OCI-LY1 (cell line): ENCODE data around the gene PIGC.

ENCODE experiments used
- EZH2 ChIP-seq: fragments of 200-600 bp; sonication (generic), shearing (Covaris generic); IDR thresholded peaks from 2 replicates; pipeline ENCODE4 v1.8.0; 2017; ENCODE audit warnings: borderline replicate concordance, mixed run types, mild to moderate bottlenecking, antibody characterized with exemption, low read length, moderate library complexity, mixed read lengths
- TF ChIP-seq, protein P1 (sequence below): fragments of 200-600 bp; sonication (generic), shearing (Covaris generic); IDR thresholded peaks from 2 replicates; pipeline ENCODE4 v1.5.1; 2017; ENCODE audit warnings: mild to moderate bottlenecking, antibody characterized with exemption, low read length, moderate library complexity, mixed read lengths

- TF ChIP-seq, protein P1, sequence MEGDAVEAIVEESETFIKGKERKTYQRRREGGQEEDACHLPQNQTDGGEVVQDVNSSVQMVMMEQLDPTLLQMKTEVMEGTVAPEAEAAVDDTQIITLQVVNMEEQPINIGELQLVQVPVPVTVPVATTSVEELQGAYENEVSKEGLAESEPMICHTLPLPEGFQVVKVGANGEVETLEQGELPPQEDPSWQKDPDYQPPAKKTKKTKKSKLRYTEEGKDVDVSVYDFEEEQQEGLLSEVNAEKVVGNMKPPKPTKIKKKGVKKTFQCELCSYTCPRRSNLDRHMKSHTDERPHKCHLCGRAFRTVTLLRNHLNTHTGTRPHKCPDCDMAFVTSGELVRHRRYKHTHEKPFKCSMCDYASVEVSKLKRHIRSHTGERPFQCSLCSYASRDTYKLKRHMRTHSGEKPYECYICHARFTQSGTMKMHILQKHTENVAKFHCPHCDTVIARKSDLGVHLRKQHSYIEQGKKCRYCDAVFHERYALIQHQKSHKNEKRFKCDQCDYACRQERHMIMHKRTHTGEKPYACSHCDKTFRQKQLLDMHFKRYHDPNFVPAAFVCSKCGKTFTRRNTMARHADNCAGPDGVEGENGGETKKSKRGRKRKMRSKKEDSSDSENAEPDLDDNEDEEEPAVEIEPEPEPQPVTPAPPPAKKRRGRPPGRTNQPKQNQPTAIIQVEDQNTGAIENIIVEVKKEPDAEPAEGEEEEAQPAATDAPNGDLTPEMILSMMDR, result no peak
- TF ChIP-seq EZH2, result no peak
Measured at GRCh38 chr1:172486805-172487454, 43.1 kb upstream of the PIGC start.
